Bronchial epithelial cell (primary cell): ENCODE results near the gene FDX1. TPM values are rescaled to one million over a fixed set of nuclear protein-coding genes. Genes with fewer than 3 reads are reported as not detected.

ENCODE experiments used
- DNase-seq: peaks from one replicate; pipeline ENCODE4 v3.0.0-alpha.2; 2010; ENCODE audit warnings: low read depth
- FAIRE-seq: peaks from 2 replicates; lab custom pipeline; 2011; peaks lifted over from hg19 to GRCh38; lab: Jason Lieb, UNC
- H3K27me3 ChIP-seq: 2 replicates; pipeline ENCODE4 v1.5.1; 2011; ENCODE audit warnings: low read length; ENCODE audit not compliant: control insufficient read depth, insufficient read depth
- H3K36me3 ChIP-seq: 2 replicates; pipeline ENCODE4 v1.5.1; 2011; ENCODE audit warnings: low read length; ENCODE audit not compliant: control insufficient read depth, insufficient read depth
- H3K4me3 ChIP-seq: 2 replicates; pipeline ENCODE4 v1.5.1; 2011; ENCODE audit warnings: mild to moderate bottlenecking, low read depth, low read length, control low read depth
- CTCF ChIP-seq: IDR thresholded peaks from 2 replicates; pipeline ENCODE4 v1.5.1; 2011; ENCODE audit warnings: mild to moderate bottlenecking, moderate library complexity, low read length, control low read depth, inconsistent platforms; ENCODE audit not compliant: insufficient read depth, severe bottlenecking
- total RNA-seq: library from RNA; depleted of rRNA; stranded (reverse); fragments of >200 nt; gene quantifications from 2 replicates; pipeline ENCODE4 v1.2.1, GENCODE V29; 2014

Gene FDX1
- total RNA-seq, 1 donor from 2014 or later: 11.6 TPM

- no peak for TF ChIP-seq CTCF
These were observed 17.6 kb downstream of the FDX1 start for GRCh38 chr11:110447343-110447742.

GRCh38 chr11:110447897-110448745 lies 18.4 kb downstream of the FDX1 start:
- peaks cover 2% of the 10 kb centered on the region for H3K36me3 ChIP-seq
- TF ChIP-seq CTCF: peak; percentile 28
- DNase-seq (peak; percentile 55), FAIRE-seq (no peak)
- no peak overlapping the region for H3K4me3 ChIP-seq
- H3K27me3 ChIP-seq: no peaks in the 10 kb centered on the region

More at GRCh38 chr11:110447343-110447742, 17.6 kb downstream of the FDX1 start:
- no peaks in the 10 kb centered on the region for H3K27me3 ChIP-seq
- FAIRE-seq (no peak), DNase-seq (no peak)
- no peak overlapping the region for H3K4me3 ChIP-seq
- H3K36me3 ChIP-seq: peaks cover 2% of the 10 kb centered on the region

GRCh38 chr11:110450246-110450645 lies 20.5 kb downstream of the FDX1 start:
- H3K4me3 ChIP-seq: no peak overlapping the region
- peaks cover 2% of the 10 kb centered on the region for H3K36me3 ChIP-seq
- no peaks in the 10 kb centered on the region for H3K27me3 ChIP-seq
- FAIRE-seq (no peak), DNase-seq (no peak)
- TF ChIP-seq CTCF: no peak

GRCh38 chr11:110452720-110453119 lies 23.0 kb downstream of the FDX1 start:
- no peak overlapping the region for H3K4me3 ChIP-seq
- no peak for TF ChIP-seq CTCF
- FAIRE-seq: no peak

GRCh38 chr11:110453684-110454354 lies 24.1 kb downstream of the FDX1 start:
- no peak for TF ChIP-seq CTCF
- peaks cover 1% of the 10 kb centered on the region for H3K36me3 ChIP-seq
- FAIRE-seq (no peak), DNase-seq (no peak)
- H3K27me3 ChIP-seq: no peaks in the 10 kb centered on the region
- no peak overlapping the region for H3K4me3 ChIP-seq

More at GRCh38 chr11:110452720-110453119, 23.0 kb downstream of the FDX1 start:
- H3K36me3 ChIP-seq: no peaks in the 10 kb centered on the region
- H3K27me3 ChIP-seq: no peaks in the 10 kb centered on the region
- DNase-seq: no peak
